ENCODE measurements around the gene SNX25. TPM values are rescaled to one million over a fixed set of nuclear protein-coding genes. Genes with fewer than 3 reads are reported as not detected.
A peak's percentile ranks its signal among the peaks of the same experiment; 100 is the strongest.
"Not testable (repeated sequence)": the region's sequence is repeated elsewhere in the genome, so short reads cannot be mapped to it uniquely, and the experiment has no call there.

The SNX25 gene
- total RNA-seq, 1 experiment from 2014 or later = 23.0 TPM

DNA sequence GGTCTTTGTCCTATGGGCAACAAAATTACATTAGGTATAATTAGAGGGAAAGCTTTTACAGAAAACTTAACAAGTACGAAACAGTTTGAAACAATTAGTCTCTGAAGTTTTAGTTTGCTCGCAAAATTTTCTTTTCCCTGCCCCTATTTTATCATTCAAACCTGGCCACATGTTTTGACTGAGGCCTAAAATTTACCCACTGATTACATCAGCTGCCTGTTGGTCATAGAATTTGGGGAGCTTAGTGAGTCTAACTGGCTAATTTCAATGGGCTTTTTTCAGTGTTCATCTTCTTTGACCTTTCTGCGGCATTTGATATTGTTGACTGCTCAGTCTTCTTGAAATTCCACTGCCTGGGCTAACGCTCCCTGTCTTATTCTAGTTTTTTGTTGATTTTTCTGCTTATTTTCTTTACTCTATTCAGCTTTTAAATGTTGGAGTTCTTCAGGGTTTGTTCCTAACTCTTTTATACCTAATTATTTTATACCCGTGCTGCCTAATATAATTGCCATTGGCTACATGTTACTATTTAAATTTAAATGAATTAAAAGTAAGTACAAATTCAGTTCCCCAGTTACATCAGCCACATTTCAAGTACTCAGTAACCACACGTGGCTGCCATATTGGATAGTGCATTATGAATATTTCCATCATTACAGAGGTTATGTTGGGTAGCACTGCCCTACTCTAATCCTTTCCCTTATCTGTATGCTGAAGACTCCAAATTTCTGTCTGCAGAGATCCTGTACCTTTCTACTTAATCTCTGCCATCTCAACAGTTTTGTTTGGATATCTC lies 87.5 kb downstream of the SNX25 start:
- Histone ChIP-seq H3K4me1 (replicated peaks) (no peaks in the 10 kb centered on the region), H3K27me3 (replicated peaks) (no peaks in the 10 kb centered on the region), H3K4me3 (no peak overlapping the region), H3K27ac (no peak overlapping the region), H3K36me3 (0 out of 2 replicates have a peak, but pooled peaks cover 3% of the 10 kb centered on the region), H3K9me3 (replicated peaks) (no peaks in the 10 kb centered on the region)
- DNase-seq (ENCODE audit: low read depth in 1 of 2, low spot score in 2 of 2) = no peak

DNA sequence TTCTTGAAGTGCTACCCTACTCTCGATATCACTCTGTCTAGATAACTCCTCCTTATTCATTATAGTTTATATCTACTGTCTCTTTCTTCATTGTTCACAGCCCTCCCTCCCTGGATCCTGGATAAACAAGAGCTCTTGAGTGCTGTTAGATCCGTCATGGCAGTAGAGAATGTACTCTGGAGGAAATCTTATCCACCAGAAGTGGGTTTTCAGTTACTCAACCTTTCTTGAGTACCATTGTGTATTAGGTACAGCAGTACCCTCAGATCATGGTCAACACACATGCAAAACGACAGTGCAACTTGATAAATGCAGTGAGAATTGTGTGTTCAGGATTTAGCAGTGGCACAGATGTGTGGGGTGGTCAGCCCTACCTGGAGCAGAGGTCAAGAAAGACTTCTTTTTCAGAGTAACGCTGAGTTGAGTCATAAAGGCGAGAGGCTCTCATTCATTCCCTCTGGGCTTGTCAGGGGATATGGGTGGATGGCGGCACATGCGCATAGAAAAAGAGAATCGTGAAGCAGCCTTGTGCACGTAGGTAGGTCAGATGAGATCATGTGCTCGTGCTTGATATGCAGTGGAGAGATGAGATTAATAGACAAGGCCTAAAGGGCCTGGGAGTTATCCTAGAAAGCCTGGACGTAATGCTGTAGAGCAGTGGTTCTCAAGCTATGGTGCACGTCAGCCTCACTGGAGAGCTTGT lies 89.5 kb downstream of the SNX25 start:
- Histone ChIP-seq H3K27me3 (replicated peaks) (no peaks in the 10 kb centered on the region), H3K36me3 (0 out of 2 replicates have a peak, but pooled peaks cover 3% of the 10 kb centered on the region), H3K4me1 (replicated peaks) (no peaks in the 10 kb centered on the region), H3K27ac (no peak overlapping the region), H3K4me3 (no peak overlapping the region), H3K9me3 (replicated peaks) (no peaks in the 10 kb centered on the region)
- no peak for DNase-seq (ENCODE audit: low read depth in 1 of 2, low spot score in 2 of 2)

DNA sequence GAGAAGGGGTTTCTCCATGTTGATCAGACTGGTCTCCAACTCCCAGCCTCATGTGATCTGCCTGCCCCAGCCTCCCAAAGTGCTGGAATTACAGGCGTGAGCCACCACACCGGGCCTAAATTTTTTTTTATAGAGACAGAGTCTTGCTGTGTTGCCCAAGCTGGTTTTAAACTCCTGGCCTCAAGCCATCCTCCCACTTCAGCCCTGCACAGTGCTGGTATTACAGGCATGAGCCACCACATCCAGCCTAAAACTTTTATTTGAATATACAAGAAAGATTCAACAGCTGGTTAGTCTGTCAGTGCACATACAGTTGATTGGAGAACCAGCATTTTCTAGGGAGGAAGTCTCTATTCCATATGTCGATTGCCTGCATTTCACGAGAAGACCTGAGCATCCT lies 95.1 kb downstream of the SNX25 start:
- H3K27me3 ChIP-seq (replicated peaks) = no peaks in the 10 kb centered on the region
- DNase-seq (ENCODE audit: low read depth in 1 of 2, low spot score in 2 of 2) = no peak
- H3K36me3 ChIP-seq = no peaks in the 10 kb centered on the region
- H3K4me1 ChIP-seq (replicated peaks) = peaks cover 22% of the 10 kb centered on the region
- H3K4me3 ChIP-seq = no peak overlapping the region
- H3K9me3 ChIP-seq (replicated peaks) = no peaks in the 10 kb centered on the region
- H3K27ac ChIP-seq = no peak overlapping the region

DNA sequence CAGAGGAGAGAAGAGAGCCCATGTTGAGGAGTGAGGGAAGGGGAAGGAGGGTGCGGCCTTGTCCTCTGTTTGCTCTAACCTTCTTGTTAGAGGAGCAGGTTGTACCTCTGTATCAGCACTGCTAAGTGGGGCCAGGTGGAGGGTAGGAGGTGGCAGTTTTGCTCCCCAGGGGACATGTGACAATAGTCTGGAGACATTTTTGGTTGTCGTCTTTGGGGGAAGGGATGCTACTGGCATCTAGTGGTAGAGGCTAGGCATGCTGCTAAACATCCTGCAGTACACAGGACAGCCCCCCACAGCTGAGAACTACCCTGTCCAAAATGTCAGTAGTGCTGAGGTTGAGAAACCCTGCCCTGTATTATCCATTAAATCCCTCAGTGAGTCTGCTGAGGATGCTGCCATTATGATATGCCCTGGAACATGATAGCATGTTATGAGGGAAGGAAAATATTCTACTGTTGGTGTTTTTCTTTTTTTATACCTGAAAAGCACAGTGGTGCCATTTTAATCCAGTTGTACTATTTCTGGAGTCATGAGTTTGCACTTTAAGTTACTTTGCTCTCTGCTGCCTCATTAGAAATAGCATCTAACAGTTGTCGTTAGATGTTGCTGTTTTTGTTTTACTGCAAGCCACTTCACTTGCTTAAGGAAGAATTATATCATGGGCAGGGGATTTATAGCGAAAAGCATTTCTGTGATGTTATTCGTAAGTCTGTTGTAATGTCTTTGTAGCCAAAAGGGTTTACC lies 95.7 kb downstream of the SNX25 start:
- no peaks in the 10 kb centered on the region for H3K9me3 ChIP-seq (replicated peaks)
- H3K27ac ChIP-seq = peak overlapping the region; percentile 91
- DNase-seq (ENCODE audit: low read depth in 1 of 2, low spot score in 2 of 2) = peak; percentile 38 to 48
- no peak overlapping the region for H3K4me3 ChIP-seq
- no peaks in the 10 kb centered on the region for H3K27me3 ChIP-seq (replicated peaks)
- H3K36me3 ChIP-seq = no peaks in the 10 kb centered on the region
- peaks cover 22% of the 10 kb centered on the region for H3K4me1 ChIP-seq (replicated peaks)

DNA sequence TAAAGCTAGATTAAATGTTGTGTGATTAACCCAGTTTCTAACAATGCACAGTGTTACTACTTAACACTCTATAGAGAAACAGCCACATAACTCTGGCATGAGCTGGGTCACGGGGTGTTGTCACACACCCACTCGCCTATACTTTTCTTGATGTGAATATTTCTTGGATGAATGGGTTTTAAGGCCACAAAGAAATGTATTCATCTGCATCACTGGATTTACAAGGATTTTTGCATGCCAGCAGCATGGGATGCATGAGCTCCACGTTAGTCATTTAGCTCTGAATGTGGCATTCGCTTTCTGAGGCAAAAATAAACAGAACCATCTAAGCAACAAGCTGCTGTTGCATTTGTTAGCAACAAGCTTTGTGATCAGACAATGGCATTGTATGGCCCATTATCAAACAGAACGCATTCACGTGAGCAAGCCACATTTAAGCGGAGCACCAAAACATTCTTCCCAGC lies 96.6 kb downstream of the SNX25 start:
- H3K4me1 ChIP-seq (replicated peaks) = peaks cover 22% of the 10 kb centered on the region
- peak overlapping the region; percentile 91 for H3K27ac ChIP-seq
- no peak overlapping the region for H3K4me3 ChIP-seq
- H3K9me3 ChIP-seq (replicated peaks) = no peaks in the 10 kb centered on the region
- H3K27me3 ChIP-seq (replicated peaks) = no peaks in the 10 kb centered on the region
- peaks cover 3% of the 10 kb centered on the region; the same call in 1 of the 2 replicates for H3K36me3 ChIP-seq
- DNase-seq (ENCODE audit: low read depth in 1 of 2, low spot score in 2 of 2) = peak; percentile 77 to 88

DNA sequence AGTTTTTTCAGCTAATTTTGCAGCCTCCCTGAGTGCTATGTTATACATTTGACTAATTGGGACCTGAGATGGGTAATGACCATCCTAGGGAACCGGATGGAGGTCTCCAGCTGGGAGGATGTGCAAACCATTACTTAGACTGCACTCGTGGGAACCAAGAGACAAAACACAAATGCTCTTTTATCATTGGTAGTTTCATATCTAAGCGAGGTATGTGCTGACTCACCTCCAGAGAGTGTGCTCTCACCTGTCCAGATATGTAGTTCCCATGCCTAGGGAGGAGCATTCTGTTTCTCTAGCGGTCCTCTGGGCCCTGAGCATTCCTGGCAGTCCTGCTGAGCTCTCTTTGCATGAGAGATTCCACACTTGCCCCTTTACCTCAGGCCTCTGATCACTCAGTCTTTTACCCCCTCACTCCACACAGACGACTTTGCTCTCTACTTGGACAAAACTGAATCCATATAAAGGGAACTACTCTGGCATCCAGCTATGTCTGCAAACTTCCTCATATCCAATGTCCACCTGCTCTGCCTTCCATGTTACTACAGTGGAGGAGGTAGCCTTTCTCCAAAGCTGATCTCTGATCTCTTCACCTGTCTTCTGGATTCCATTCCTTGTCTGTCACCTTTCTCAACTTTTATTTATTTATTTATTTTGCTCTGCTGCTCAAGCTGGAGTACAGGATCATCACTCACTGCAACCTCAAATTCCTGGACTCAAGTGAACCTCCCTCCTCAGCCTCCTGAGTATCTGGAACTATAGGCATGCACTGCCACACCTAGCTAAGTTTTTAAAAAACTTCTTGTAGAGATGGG lies 97.9 kb downstream of the SNX25 start:
- Histone ChIP-seq H3K27ac (peak overlapping the region; percentile 91), H3K4me1 (replicated peaks) (peaks cover 22% of the 10 kb centered on the region), H3K4me3 (no peak overlapping the region), H3K36me3 (peaks cover 10% of the 10 kb centered on the region; the same call in 1 of the 2 replicates), H3K27me3 (replicated peaks) (no peaks in the 10 kb centered on the region), H3K9me3 (replicated peaks) (no peaks in the 10 kb centered on the region)
- DNase-seq (ENCODE audit: low read depth in 1 of 2, low spot score in 2 of 2) = no peak

DNA sequence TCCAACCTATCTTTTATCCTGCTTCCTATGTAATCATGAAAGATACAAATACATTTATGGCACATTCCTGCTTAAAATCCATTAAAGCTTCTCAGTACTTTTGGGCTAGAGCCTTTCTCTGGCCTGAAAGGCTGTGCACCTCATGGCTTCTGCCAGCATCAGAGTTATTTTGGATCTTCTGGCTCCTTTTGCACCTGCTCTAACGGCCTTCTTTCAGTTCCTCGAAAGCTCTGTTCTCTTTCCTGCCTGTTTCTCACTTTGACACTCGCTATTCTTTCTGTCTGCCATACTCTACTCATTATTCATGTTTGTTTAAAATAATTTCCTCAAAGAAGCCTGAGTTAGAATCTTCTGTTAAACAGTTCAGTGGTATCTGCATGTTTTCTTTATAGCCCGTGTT lies 100.4 kb downstream of the SNX25 start:
- Histone ChIP-seq H3K27me3 (replicated peaks) (no peaks in the 10 kb centered on the region), H3K4me3 (no peak overlapping the region), H3K36me3 (peaks cover 14% of the 10 kb centered on the region), H3K9me3 (replicated peaks) (no peaks in the 10 kb centered on the region), H3K27ac (no peak overlapping the region), H3K4me1 (replicated peaks) (peaks cover 22% of the 10 kb centered on the region)
- no peak for DNase-seq (ENCODE audit: low read depth in 1 of 2, low spot score in 2 of 2)

DNA sequence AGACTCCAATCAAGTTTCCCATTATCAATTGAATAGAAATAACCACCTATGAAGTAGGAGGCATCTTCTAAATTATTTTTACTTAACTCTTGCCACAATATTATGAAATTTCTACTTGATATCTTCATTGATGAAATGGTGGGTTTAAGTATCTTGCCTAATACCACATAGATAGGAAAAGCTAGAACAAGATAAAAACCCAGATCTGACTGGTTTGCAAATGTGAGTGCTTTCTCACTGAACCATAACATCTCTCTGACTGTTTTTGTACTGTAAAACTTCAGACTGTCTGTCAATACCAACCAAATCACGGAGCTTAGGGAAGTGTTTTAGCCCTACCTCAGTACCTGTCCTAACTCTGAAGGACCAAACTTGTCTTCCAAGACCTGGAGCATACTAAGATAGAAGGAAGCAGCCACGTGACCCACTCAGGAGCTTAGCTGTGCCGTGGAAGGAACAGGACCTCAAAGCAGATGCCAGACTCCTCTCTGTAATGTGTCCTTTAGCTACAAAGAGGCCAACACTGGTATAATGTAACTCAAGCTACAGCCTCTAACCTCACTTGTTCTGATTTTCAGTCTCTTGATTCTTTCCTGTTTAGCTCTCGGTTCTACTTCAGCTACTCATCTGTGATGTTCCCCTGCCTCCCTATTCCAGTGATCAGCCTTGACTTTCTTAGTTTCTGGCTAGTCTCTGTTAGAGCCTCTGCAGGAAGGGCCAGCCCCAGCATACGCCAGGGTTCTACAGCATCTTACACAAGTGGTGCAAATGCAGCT lies 101.9 kb downstream of the SNX25 start:
- no peak for DNase-seq (ENCODE audit: low read depth in 1 of 2, low spot score in 2 of 2)
- Histone ChIP-seq H3K27me3 (replicated peaks) (no peaks in the 10 kb centered on the region), H3K27ac (no peak overlapping the region), H3K4me3 (no peak overlapping the region), H3K9me3 (replicated peaks) (no peaks in the 10 kb centered on the region), H3K4me1 (replicated peaks) (peaks cover 9% of the 10 kb centered on the region), H3K36me3 (peaks cover 14% of the 10 kb centered on the region)

DNA sequence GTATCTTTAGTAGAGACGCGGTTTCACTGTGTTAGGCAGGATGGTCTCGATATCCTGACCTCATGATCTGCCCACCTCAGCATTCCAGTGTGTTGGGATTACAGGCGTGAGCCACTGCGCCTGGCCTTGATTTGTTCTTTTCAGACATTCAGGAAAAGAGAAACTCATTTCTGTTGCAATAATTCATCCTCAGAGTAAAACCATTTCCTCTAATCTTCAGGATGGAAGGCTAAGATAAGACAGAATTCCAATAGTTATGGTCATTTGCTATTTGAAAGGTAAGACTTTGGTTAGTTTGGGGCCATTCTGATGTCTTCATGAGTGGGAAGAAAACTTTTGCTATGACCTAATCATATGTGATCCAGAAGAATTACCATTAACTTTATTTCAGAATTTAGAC lies 103.3 kb downstream of the SNX25 start:
- no peak for DNase-seq (ENCODE audit: low read depth in 1 of 2, low spot score in 2 of 2)

DNA sequence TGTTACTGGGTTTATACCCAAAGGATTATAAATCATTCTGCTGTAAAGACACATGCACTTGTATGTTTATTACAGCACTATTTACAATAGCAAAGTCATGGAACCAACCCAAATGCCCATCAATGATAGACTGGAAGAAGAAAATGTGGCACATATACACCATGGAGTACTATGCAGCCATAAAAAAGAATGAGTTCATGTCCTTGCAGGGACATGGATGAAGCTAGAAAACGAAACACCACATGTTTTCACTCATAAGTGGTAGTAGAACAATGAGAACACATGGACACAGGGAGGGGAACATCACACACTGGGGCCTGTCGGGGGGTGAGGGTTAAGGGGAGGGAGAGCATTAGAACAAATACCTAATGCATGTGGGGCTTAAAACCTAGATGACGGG lies 108.1 kb downstream of the SNX25 start:
- not testable (repeated sequence) for H3K9me3 ChIP-seq (replicated peaks); H3K27me3 ChIP-seq (replicated peaks); DNase-seq (ENCODE audit: low read depth in 1 of 2, low spot score in 2 of 2); H3K4me3 ChIP-seq; H3K4me1 ChIP-seq (replicated peaks); H3K27ac ChIP-seq
- peaks cover 19% of the 10 kb centered on the region for H3K36me3 ChIP-seq

More for the DNA sequence above, 103.3 kb downstream of the SNX25 start:
- Histone ChIP-seq H3K27ac (no peak overlapping the region), H3K9me3 (replicated peaks) (no peaks in the 10 kb centered on the region), H3K4me3 (no peak overlapping the region), H3K27me3 (replicated peaks) (no peaks in the 10 kb centered on the region), H3K36me3 (peaks cover 14% of the 10 kb centered on the region), H3K4me1 (replicated peaks) (no peaks in the 10 kb centered on the region)

DNA sequence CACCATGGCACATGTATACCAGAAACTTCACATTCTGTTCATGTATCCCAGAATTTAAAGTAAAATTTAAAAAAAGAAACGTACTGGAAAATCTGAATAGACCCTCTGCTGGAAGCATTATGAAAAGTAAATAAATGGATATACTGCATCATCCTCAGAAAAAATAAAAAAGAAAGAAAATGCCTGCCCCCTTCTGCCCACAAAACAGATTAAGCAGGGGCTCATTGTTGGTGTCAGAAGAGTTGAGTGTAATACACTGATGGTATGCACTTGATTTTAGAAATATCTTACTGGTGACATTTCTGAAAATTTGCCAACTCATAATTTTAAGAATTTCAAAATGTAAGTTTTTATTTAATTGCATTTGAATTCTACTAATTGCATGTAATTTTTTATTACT lies 108.5 kb downstream of the SNX25 start:
- no peaks in the 10 kb centered on the region for H3K27me3 ChIP-seq (replicated peaks)
- peaks cover 19% of the 10 kb centered on the region for H3K36me3 ChIP-seq
- no peak for DNase-seq (ENCODE audit: low read depth in 1 of 2, low spot score in 2 of 2)
- H3K27ac ChIP-seq = no peak overlapping the region
- H3K9me3 ChIP-seq (replicated peaks) = no peaks in the 10 kb centered on the region
- no peak overlapping the region for H3K4me3 ChIP-seq
- peaks cover 10% of the 10 kb centered on the region; the same call in 1 of the 2 replicates for H3K4me1 ChIP-seq (replicated peaks)

DNA sequence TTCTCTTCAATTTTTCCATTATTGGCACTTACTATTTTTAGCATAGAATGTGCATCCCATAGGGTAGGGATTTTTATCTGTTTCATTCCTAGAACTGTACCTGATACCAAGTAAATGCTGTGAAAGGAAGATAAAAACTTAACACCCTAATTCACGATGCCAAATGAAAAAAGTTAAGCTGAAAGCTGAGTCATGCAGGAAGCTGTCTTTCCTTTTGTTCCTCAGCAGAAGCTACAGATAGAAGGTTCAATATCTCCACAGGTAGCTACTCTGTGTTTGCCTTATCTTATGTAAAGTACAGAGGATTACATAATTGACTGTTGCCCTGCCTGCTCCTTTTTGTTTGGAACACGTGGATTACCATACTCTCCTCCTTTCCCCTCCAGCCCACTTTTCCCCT lies 109.3 kb downstream of the SNX25 start:
- Histone ChIP-seq H3K27me3 (replicated peaks) (no peaks in the 10 kb centered on the region), H3K9me3 (replicated peaks) (no peaks in the 10 kb centered on the region), H3K4me1 (replicated peaks) (peaks cover 10% of the 10 kb centered on the region; the same call in 1 of the 2 replicates), H3K36me3 (peaks cover 16% of the 10 kb centered on the region), H3K4me3 (no peak overlapping the region), H3K27ac (no peak overlapping the region)
- no peak for DNase-seq (ENCODE audit: low read depth in 1 of 2, low spot score in 2 of 2)
